HCT116 (cell line): ENCODE data around the gene ESM1. TPM values are rescaled to one million over a fixed set of nuclear protein-coding genes. Genes with fewer than 3 reads are reported as not detected.

ENCODE experiments used
- ATAC-seq: fragments of 200-7000 bp; cut with Tn5 transposase; 2 replicates; pipeline ENCODE4 v1.9.1; 2020; ENCODE audit warnings: mild to moderate bottlenecking, moderate library complexity
- BruUV-seq: library from RNA; stranded (reverse); fragments of 400-500 nt; replicated peaks from 2 replicates; lab custom pipeline; 2021; lab: Mats Ljungman, UMichigan
- CTCF ChIA-PET: fragments of 300-600 bp; sonication (Branson Sonifier 250); formaldehyde crosslinking; loops from one replicate; lab custom pipeline; 2021; ENCODE audit warnings: antibody characterized with exemption; lab: Charles Lee
- POLR2A ChIA-PET: fragments of 300-600, 350-600 bp; sonication (Branson Sonifier 250); formaldehyde crosslinking; loops from one replicate; lab custom pipeline; 2021; ENCODE audit warnings: antibody characterized with exemption; lab: Charles Lee
- RAD21 ChIA-PET, 2 experiments: fragments of 300-600 bp; sonication (Branson Sonifier 250); formaldehyde crosslinking; loops; one replicate each; lab custom pipeline; 2023; ENCODE audit warnings: low total read pairs in 2 of 2; ENCODE audit not compliant: uncharacterized antibody in 2 of 2, unreplicated experiment in 2 of 2, low non-redundant PET in 1 of 2; lab: Charles Lee
- DNase-seq: peaks from one replicate; pipeline ENCODE4 v3.0.0-alpha.2; 2010; ENCODE audit warnings: low read depth, low spot score
- H2AFZ ChIP-seq: fragments of 200-600 bp; shearing (Covaris generic), sonication (generic); 2 replicates; pipeline ENCODE4 v1.6.1; 2017; ENCODE audit warnings: low read depth, mixed run types, mixed read lengths, antibody characterized with exemption, low read length; ENCODE audit not compliant: poor library complexity, severe bottlenecking
- H3K27ac ChIP-seq: 2 replicates; pipeline ENCODE4 v1.5.1; 2012; ENCODE audit warnings: low read depth, low read length
- H3K27me3 ChIP-seq: fragments of 200-600 bp; sonication (generic); 2 replicates; pipeline ENCODE4 v1.6.1; 2016; ENCODE audit warnings: mixed run types, low read length, mixed read lengths; ENCODE audit not compliant: insufficient read depth
- H3K36me3 ChIP-seq, 2 experiments: fragments of 200-500 bp in 1 of 2; fragments of 200-600 bp in 1 of 2; sonication (Bioruptor generic) in 1 of 2; sonication (generic) in 1 of 2; 2 replicates each; pipeline versions ENCODE4 v1.5.1 to v1.6.1; 2014 to 2016; ENCODE audit warnings: low read length in 2 of 2, inconsistent platforms in 1 of 2, mixed read lengths in 1 of 2, mixed run types in 1 of 2; ENCODE audit not compliant: insufficient read depth in 2 of 2, control insufficient read depth in 1 of 2
- H3K4me1 ChIP-seq, 2 experiments: fragments of 200-600 bp in 1 of 2; sonication (generic) in 1 of 2; 2 replicates each; pipeline versions ENCODE4 v1.5.1 to v1.6.1; 2012 to 2017; ENCODE audit warnings: low read length in 2 of 2, inconsistent platforms in 1 of 2, mild to moderate bottlenecking in 1 of 2, mixed read lengths in 1 of 2, mixed run types in 1 of 2, moderate library complexity in 1 of 2; ENCODE audit not compliant: insufficient read depth in 2 of 2, control insufficient read depth in 1 of 2
- H3K4me2 ChIP-seq: fragments of 200-600 bp; sonication (generic); 2 replicates; pipeline ENCODE4 v1.6.1; 2017; ENCODE audit warnings: mixed run types, low read length, mixed read lengths
- H3K4me3 ChIP-seq, 2 experiments: fragments of 200-600 bp in 1 of 2; sonication (generic) in 1 of 2; replicated peaks in 1 of 2; 2 replicates each; pipeline ENCODE4 v1.5.1; 2011 to 2016; ENCODE audit warnings: low read length in 2 of 2, control low read depth in 1 of 2, low read depth in 1 of 2, mild to moderate bottlenecking in 1 of 2, mixed read lengths in 1 of 2, mixed run types in 1 of 2
- H3K79me2 ChIP-seq: fragments of 200-600 bp; sonication (generic); 2 replicates; pipeline ENCODE4 v1.6.1; 2017; ENCODE audit warnings: mild to moderate bottlenecking, mixed run types, low read length, moderate library complexity, mixed read lengths; ENCODE audit not compliant: insufficient read depth
- H3K9ac ChIP-seq: fragments of 200-600 bp; sonication (generic); 2 replicates; pipeline ENCODE4 v1.6.1; 2016; ENCODE audit warnings: low read length, mixed read lengths
- H3K9me2 ChIP-seq: fragments of 200-600 bp; sonication (generic), shearing (Covaris generic); 2 replicates; pipeline ENCODE4 v1.6.1; 2017; ENCODE audit warnings: mixed run types, mild to moderate bottlenecking, moderate library complexity; ENCODE audit not compliant: insufficient read depth
- H3K9me3 ChIP-seq, 2 experiments: fragments of 200-500 bp in 1 of 2; fragments of 200-600 bp in 1 of 2; sonication (Bioruptor generic) in 1 of 2; sonication (generic) in 1 of 2; 2 replicates each; pipeline ENCODE4 v1.6.1; 2014 to 2017; ENCODE audit warnings: low read length in 2 of 2, mixed read lengths in 2 of 2, inconsistent platforms in 1 of 2, low read depth in 1 of 2, mild to moderate bottlenecking in 1 of 2, mixed run types in 1 of 2, moderate library complexity in 1 of 2; ENCODE audit not compliant: control insufficient read depth in 1 of 2, insufficient read depth in 1 of 2
- H4K20me1 ChIP-seq: fragments of 200-600 bp; sonication (generic), shearing (Covaris generic); 2 replicates; pipeline ENCODE4 v1.6.1; 2017; ENCODE audit warnings: mixed run types, mild to moderate bottlenecking, moderate library complexity; ENCODE audit not compliant: insufficient read depth
- CBX3 ChIP-seq: IDR thresholded peaks from 2 replicates; pipeline ENCODE4 v1.6.1; 2012; ENCODE audit warnings: low read depth
- CEBPB ChIP-seq: IDR thresholded peaks from 2 replicates; pipeline ENCODE4 v1.6.1; 2012; ENCODE audit warnings: low read depth
- CTCF ChIP-seq, 3 experiments: fragments of 200-600 bp in 1 of 3; sonication (generic) in 1 of 3; IDR thresholded peaks in 2 of 3; conservative IDR thresholded peaks in 1 of 3; 2 replicates each; pipeline ENCODE4 v1.5.1; 2012 to 2017; ENCODE audit warnings: low read depth in 2 of 3, low read length in 2 of 3, antibody characterized with exemption in 1 of 3, borderline replicate concordance in 1 of 3, control low read depth in 1 of 3, mild to moderate bottlenecking in 1 of 3, mixed read lengths in 1 of 3, mixed run types in 1 of 3, moderate library complexity in 1 of 3; ENCODE audit not compliant: insufficient read depth in 1 of 3
- EGR1 ChIP-seq: IDR thresholded peaks from 2 replicates; pipeline ENCODE4 v1.6.1; 2012; ENCODE audit warnings: low read depth
- ELF1 ChIP-seq: IDR thresholded peaks from 2 replicates; pipeline ENCODE4 v1.6.1; 2012; ENCODE audit warnings: low read depth, borderline replicate concordance
- EZH2 ChIP-seq: fragments of 200-600 bp; sonication (generic); IDR thresholded peaks from 2 replicates; pipeline ENCODE4 v1.6.1; 2017; ENCODE audit warnings: antibody characterized with exemption, mixed run types
- EZH2phosphoT487 ChIP-seq: fragments of 200-600 bp; IDR thresholded peaks from 2 replicates; pipeline ENCODE4 v1.6.1; 2018; ENCODE audit warnings: antibody characterized with exemption, borderline replicate concordance
- FOSL1 ChIP-seq: IDR thresholded peaks from 2 replicates; pipeline ENCODE4 v1.6.1; 2012; ENCODE audit warnings: low read depth
- POLR2A ChIP-seq: IDR thresholded peaks from 2 replicates; pipeline ENCODE4 v1.7.0; 2011; ENCODE audit warnings: borderline replicate concordance; ENCODE audit not compliant: insufficient read depth, insufficient read length; ENCODE audit errors: extremely low read depth
- RAD21 ChIP-seq: IDR thresholded peaks from 2 replicates; pipeline ENCODE4 v1.6.1; 2012; ENCODE audit warnings: low read depth, mild to moderate bottlenecking
- SIN3A ChIP-seq: IDR thresholded peaks from 2 replicates; pipeline ENCODE4 v1.6.1; 2012; ENCODE audit warnings: low read depth
- SRF ChIP-seq: IDR thresholded peaks from 2 replicates; pipeline ENCODE4 v1.6.1; 2012; ENCODE audit warnings: low read depth
- TCF7L2 ChIP-seq: IDR thresholded peaks from 2 replicates; pipeline ENCODE4 v1.7.0; 2011; ENCODE audit warnings: borderline replicate concordance, inconsistent platforms; ENCODE audit not compliant: insufficient read depth, insufficient read length; ENCODE audit errors: extremely low read depth
- YY1 ChIP-seq: IDR thresholded peaks from 2 replicates; pipeline ENCODE4 v1.6.1; 2011; ENCODE audit warnings: low read length, low read depth, moderate library complexity, mild to moderate bottlenecking; ENCODE audit not compliant: insufficient replicate concordance; ENCODE audit errors: extremely low read depth
- ZBTB33 ChIP-seq: IDR thresholded peaks from 2 replicates; pipeline ENCODE4 v1.6.1; 2011; ENCODE audit warnings: mild to moderate bottlenecking, low read length, moderate library complexity; ENCODE audit not compliant: insufficient replicate concordance; ENCODE audit errors: extremely low read depth
- ZFX ChIP-seq: fragments of 450-650 bp; IDR thresholded peaks from 2 replicates; pipeline ENCODE4 v1.6.1; 2017
- ZNF274 ChIP-seq: fragments of 200-500 bp; sonication (Bioruptor generic); IDR thresholded peaks from 2 replicates; pipeline ENCODE4 v1.6.1; 2014; ENCODE audit warnings: mild to moderate bottlenecking, low read depth, low read length, inconsistent platforms
- intact Hi-C: fragments of 100-400 bp; cut with micrococcal nuclease; formaldehyde crosslinking; loops from 2 replicates; pipeline ENCODE4 v1.10.0; 2022
- total RNA-seq: library from RNA; stranded (reverse); gene quantifications from one replicate; pipeline ENCODE4 v1.2.1, GENCODE V29; 2021; ENCODE audit not compliant: unreplicated experiment

The ESM1 gene
- total RNA-seq, 1 experiment from 2014 or later, result not detected

- RAD21 ChIA-PET, result no interaction called here
- POLR2A ChIA-PET, result no interaction called here
- Histone ChIP-seq H3K4me1 (no peaks in the 10 kb centered on the region), H3K27me3 (peaks cover 27% of the 10 kb centered on the region), H3K9me2 (no peaks in the 10 kb centered on the region), H3K9ac (no peak overlapping the region), H3K79me2 (no peaks in the 10 kb centered on the region), H3K36me3 (no peaks in the 10 kb centered on the region), H3K4me3 (no peak overlapping the region), H4K20me1 (no peaks in the 10 kb centered on the region), H2AFZ (no peak overlapping the region), H3K27ac (no peak overlapping the region), H3K9me3 (no peaks in the 10 kb centered on the region), H3K4me2 (no peak overlapping the region)
- DNase-seq, result no peak
- TF ChIP-seq CTCF (IDR thresholded peaks at IDR 0.05 in 2 of 3, conservative IDR thresholded peaks at IDR 0.05 in 1 of 3; ENCODE audit: borderline replicate concordance in 1 of 3, insufficient read depth in 1 of 3, low read depth in 2 of 3, low read length in 2 of 3), result no peak
- TF ChIP-seq ZFX, result no peak
- TF ChIP-seq SRF, result no peak
- TF ChIP-seq YY1, result no peak
- TF ChIP-seq RAD21, result no peak
- no peak for TF ChIP-seq FOSL1
- TF ChIP-seq TCF7L2, result no peak
- no peak for TF ChIP-seq SIN3A
- TF ChIP-seq EZH2, result no peak
- no peak for TF ChIP-seq ZNF274
- no peak for TF ChIP-seq ELF1
- no peak for TF ChIP-seq CBX3
- no peak for TF ChIP-seq EZH2phosphoT487
- no peak for TF ChIP-seq CEBPB
- TF ChIP-seq EGR1, result no peak
- no peak for TF ChIP-seq ZBTB33
- no peak for TF ChIP-seq POLR2A
- ATAC-seq, result no peak
- BruUV-seq, result no TSS peak
- CTCF ChIA-PET, result no interaction called here
- intact Hi-C loops, result no loop called here
Measured at GRCh38 chr5:55030220-55030619, 44.8 kb upstream of the ESM1 start.
